ENCODE measurements around the gene ADAMTSL4. TPM values are rescaled to one million over a fixed set of nuclear protein-coding genes. Genes with fewer than 3 reads are reported as not detected.

ADAMTSL4 gene
- total and polyA plus RNA-seq, 9 of the 15 experiments (the other 6 are each of a cell fraction or from before 2014, with no cell fraction given) = 12.7 to 212 (median 35.6) TPM

GRCh38 chr1:150545486-150546032 is 3.6 kb upstream of the ADAMTSL4 start (continued):
- TF ChIP-seq BRD9 (IDR thresholded peaks at IDR 0.05; ENCODE audit: low read depth, partially characterized antibody) (peak; percentile 38), TAF7 (tag; IDR thresholded peaks at IDR 0.05) (no peak), ATF1 (CRISPR knock-in tag; IDR thresholded peaks at IDR 0.05) (no peak), ATF1 (tag; IDR thresholded peaks at IDR 0.05) (peak; percentile 77), THAP12 (CRISPR knock-in tag; IDR thresholded peaks at IDR 0.05) (no peak), SUPT5H (IDR thresholded peaks at IDR 0.05) (peak; percentile 66), CHAMP1 (IDR thresholded peaks at IDR 0.05) (peak; percentile 32; the same call in 1 of the 2 replicates), KLF16 (IDR thresholded peaks at IDR 0.05) (peak; percentile 94), FOXJ2 (tag; IDR thresholded peaks at IDR 0.05) (no peak), SAFB2 (IDR thresholded peaks at IDR 0.05; ENCODE audit: borderline replicate concordance, low read depth, low read length, severe bottlenecking) (no peak), FOXA3 (CRISPR knock-in tag; conservative IDR thresholded peaks at IDR 0.05 in 1 of 2, IDR thresholded peaks at IDR 0.05 in 1 of 2) (no peak), ZNF311 (CRISPR knock-in tag; IDR thresholded peaks at IDR 0.05) (no peak), CXXC5 (CRISPR knock-in tag; IDR thresholded peaks at IDR 0.05) (peak; percentile 46; the same call in 1 of the 2 replicates), PYGO2 (tag; IDR thresholded peaks at IDR 0.05) (no peak), MAX (CRISPR knock-in tag; IDR thresholded peaks at IDR 0.05) (peak; percentile 43), FOXA1 (IDR thresholded peaks at IDR 0.05; ENCODE audit: borderline replicate concordance) (no peak), HDAC1 (IDR thresholded peaks at IDR 0.05) (peak; percentile 64 to 83; a peak in 2 of 4 replicates), RCOR1 (IDR thresholded peaks at IDR 0.05; ENCODE audit: borderline replicate concordance in 1 of 2, low read depth in 2 of 2, low read length in 2 of 2) (peak; percentile 85 to 91; a peak in 3 of 4 replicates), LCOR (CRISPR knock-in tag; IDR thresholded peaks at IDR 0.05) (peak; percentile 97), RNF2 (IDR thresholded peaks at IDR 0.05) (peak; percentile 94), CHCHD3 (CRISPR knock-in tag; IDR thresholded peaks at IDR 0.05) (no peak), FOXO4 (CRISPR knock-in tag; IDR thresholded peaks at IDR 0.05) (no peak), FOXM1 (IDR thresholded peaks at IDR 0.05; ENCODE audit: low read depth) (peak; percentile 93), FOXM1 (CRISPR knock-in tag; IDR thresholded peaks at IDR 0.05; ENCODE audit: low read depth) (no peak), PRMT5 (CRISPR knock-in tag; IDR thresholded peaks at IDR 0.05) (no peak), SNIP1 (IDR thresholded peaks at IDR 0.05; ENCODE audit: low read depth) (no peak)

Data from K562 (cell line).